RCC 7860 (cell line): ENCODE measurements around the gene ZNF268.

ENCODE experiments used
- DNase-seq: peaks from one replicate; pipeline ENCODE4 v3.0.0-alpha.2; 2015; ENCODE audit warnings: low spot score
- FAIRE-seq: peaks from 2 replicates; lab custom pipeline; 2012; peaks lifted over from hg19 to GRCh38; lab: Jason Lieb, UNC

The ZNF268 gene

DNA sequence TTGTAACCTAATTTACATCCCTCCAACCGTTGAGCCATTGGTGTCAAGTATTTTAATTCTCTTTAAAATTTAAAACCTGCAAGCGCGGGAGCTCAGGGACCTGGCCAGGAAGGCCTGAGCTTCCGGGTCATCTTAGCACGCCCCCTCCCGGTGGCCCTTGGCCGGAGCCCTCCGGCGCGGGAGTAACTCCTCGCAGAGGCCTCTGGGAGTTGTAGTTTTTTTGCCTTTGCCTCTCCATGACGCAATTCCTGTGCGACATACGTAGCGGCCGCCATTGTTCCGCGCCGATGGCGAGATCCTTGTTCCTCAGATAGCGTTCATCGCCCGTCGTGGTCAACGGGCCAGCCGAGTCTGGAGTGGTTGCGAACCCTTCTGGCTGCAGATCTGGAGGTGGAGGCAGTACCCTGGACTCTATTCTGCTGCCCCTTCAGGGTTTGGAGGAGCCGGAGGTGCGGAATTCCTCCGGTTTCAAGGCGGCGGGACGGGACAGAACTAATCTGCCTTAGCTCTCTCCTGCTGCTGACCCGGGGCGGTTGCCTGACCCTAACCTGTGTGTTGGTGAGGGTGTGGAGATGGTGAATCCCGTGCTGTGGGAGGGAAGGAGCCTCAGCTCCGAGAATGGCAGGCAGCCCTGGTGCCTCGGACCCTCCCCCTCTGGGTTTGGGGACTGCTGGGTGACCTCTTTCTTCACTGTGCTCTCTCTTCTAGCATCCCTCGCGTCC lies at the start of gene ZNF268:
TSS of gene ZNF268 (plus strand) at position 258 of the 722 bp plus-strand sequence. CDS start 503 bp downstream, outside the sequence.
- DNase-seq: peak; percentile 77
- no peak for FAIRE-seq

DNA sequence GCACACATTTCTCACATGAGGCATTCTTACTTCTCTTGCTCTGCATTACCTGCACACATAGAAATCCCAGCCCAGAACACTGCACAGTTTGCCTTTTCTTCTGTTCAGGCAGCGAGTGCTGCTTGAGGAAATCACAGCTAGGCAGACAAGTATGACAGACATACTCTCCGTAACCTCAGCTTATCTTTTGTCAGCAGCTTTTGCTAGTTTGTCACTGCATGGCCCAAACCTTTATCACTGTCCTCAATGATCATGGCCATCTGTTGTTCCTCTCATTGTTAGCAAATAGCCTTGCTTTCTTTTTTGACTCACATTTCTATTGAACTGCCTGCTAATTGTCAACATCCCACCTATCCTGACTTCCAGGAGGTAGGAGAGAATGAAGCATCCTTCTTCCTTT lies 45.5 kb upstream of the ZNF268 start:
- FAIRE-seq (no peak), DNase-seq (no peak)

DNA sequence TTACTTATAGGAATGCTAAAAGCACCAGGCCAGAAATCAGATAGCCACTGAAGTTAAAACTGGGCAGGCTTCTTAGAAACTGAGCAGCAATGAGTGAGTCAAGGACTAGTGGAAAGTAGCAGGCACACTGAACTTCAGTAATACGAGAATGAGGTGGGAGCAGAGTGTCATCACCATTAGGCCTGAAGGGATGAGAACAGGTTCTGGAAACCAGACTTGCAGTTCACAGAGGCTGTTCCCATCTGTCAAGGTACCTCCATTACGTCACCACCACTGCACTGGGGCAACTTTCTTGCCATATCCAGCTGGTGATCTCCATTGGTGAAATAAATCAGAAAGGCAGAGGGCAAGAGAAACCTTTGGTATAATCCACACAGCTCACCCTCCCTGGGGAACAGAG lies 35.3 kb upstream of the ZNF268 start:
- FAIRE-seq (no peak), DNase-seq (no peak)

- DNase-seq: no peak
- FAIRE-seq: no peak
Measured at GRCh38 chr12:133156125-133156690, 25.1 kb upstream of the ZNF268 start.

GRCh38 chr12:133165776-133166175 lies 15.5 kb upstream of the ZNF268 start:
- DNase-seq: no peak
- no peak for FAIRE-seq

- DNase-seq (no peak), FAIRE-seq (no peak)
Measured at GRCh38 chr12:133172491-133172890, 8.8 kb upstream of the ZNF268 start.

DNA sequence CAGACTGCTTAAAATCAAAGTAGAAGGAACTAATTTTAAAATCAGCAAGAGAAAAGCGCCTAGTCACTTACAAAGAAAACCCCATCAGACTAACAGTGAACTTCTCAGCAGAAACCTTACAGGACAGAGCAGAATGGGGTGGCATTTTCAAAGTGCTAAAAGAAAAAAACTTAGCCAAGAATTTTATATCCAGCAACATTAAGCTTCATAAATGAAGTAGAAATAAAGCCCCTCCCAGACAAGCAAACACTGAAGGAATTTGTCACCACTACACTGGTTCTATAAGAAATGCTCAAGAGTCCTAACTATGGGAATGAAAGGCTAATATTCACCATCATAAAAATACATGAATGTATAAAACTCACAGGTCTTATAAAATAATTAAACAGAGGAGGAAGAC lies 6.4 kb upstream of the ZNF268 start:
- FAIRE-seq (no peak), DNase-seq (no peak)

- FAIRE-seq: no peak
- no peak for DNase-seq
Measured at GRCh38 chr12:133180669-133181068, 626 bp upstream of the ZNF268 start.

GRCh38 chr12:133190176-133190575 lies 8.9 kb downstream of the ZNF268 start:
- DNase-seq: no peak
- no peak for FAIRE-seq

- DNase-seq (no peak), FAIRE-seq (no peak)
Measured at GRCh38 chr12:133192847-133193246, 11.6 kb downstream of the ZNF268 start.

DNA sequence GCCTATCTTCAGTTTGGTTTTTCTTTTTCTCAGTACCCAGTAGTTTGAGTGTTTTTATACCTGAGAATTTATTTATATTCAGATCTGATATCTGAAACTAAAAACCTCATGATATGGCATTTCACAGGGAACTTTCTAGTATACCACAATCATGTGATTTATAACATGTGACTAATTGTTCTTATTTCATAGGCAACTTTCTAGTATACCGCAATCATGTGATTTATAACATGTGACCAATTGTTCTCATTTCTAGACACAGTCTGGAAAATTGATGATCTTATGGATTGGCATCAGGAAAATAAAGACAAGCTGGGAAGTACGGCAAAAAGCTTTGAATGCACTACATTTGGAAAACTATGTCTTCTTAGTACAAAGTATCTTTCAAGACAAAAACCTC lies 20.6 kb downstream of the ZNF268 start:
- FAIRE-seq: no peak
- DNase-seq: no peak

GRCh38 chr12:133202493-133203343 lies 21.4 kb downstream of the ZNF268 start:
- FAIRE-seq (no peak), DNase-seq (no peak)

DNA sequence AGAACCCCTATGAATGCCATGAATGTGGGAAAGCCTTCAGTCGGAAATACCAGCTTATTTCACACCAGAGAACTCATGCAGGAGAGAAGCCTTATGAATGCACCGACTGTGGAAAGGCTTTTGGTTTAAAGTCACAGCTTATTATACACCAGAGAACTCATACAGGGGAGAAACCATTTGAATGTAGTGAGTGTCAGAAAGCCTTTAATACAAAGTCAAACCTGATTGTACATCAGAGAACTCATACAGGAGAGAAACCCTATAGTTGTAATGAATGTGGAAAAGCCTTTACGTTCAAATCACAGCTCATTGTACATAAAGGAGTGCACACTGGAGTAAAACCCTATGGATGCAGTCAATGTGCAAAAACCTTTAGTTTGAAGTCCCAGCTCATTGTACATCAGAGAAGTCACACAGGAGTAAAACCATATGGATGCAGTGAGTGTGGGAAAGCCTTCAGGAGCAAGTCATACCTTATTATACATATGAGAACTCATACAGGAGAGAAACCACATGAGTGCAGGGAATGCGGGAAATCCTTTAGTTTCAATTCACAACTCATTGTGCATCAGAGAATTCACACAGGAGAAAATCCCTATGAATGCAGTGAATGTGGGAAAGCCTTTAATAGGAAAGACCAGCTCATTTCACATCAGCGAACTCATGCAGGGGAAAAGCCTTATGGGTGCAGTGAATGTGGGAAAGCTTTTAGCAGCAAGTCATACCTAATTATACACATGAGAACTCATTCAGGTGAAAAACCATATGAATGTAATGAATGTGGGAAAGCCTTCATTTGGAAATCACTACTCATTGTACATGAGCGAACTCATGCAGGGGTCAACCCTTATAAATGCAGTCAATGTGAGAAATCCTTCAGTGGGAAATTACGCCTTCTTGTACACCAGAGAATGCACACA lies 22.3 kb downstream of the ZNF268 start:
- FAIRE-seq: no peak
- DNase-seq: no peak

DNA sequence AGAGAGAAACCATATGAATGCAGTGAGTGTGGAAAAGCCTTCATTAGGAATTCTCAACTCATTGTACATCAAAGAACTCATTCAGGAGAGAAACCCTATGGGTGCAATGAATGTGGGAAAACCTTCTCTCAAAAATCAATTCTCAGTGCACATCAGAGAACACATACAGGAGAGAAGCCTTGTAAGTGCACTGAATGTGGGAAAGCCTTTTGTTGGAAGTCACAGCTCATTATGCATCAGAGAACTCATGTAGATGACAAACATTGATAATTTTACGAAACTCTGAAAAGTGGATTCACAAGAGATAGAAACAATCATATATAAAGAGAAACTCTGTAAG lies 22.9 kb downstream of the ZNF268 start:
- DNase-seq (no peak), FAIRE-seq (no peak)

- no peak for FAIRE-seq
- DNase-seq: no peak
Measured at GRCh38 chr12:133206390-133206789, 25.1 kb downstream of the ZNF268 start.

DNA sequence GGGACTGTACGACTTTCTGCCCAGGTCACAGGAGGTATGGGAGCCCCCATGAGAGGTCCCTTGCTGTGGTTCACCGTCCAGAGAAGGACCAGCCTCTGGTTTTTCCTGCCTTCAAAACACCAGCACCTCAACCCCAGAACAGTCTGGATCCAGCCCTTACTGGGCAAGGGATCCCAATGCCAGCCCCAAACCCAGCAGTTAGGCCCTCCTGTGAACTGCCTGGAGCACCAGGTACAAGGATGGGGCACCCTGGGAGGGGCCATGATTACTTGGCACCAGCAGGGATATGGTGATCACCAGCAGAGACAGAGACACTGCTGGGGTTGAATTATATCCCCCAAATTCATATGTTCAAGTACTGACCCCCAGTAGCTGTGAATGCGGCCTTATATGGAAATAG lies 34.4 kb downstream of the ZNF268 start:
- FAIRE-seq (no peak), DNase-seq (no peak)

DNA sequence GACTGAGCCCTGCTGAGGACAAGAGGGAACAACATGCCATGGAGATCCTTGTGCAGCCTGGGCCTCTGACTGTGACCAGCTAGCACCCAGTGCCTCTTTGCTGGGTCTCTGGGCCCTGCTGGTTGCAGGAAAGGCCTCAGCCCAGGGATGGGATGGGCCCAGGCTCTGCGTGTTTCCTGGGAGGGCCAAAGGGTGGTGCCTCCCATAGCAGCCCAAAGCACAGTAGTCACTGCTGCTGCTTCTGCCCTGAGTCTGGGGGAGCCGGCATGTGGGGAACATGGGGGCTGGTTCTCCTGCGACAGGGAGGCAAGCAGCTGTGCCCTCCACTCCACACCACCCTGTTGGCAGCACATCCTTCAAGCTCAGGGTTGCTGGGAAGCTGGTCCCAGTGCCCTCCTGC lies 35.9 kb downstream of the ZNF268 start:
- DNase-seq (no peak), FAIRE-seq (no peak)

DNA sequence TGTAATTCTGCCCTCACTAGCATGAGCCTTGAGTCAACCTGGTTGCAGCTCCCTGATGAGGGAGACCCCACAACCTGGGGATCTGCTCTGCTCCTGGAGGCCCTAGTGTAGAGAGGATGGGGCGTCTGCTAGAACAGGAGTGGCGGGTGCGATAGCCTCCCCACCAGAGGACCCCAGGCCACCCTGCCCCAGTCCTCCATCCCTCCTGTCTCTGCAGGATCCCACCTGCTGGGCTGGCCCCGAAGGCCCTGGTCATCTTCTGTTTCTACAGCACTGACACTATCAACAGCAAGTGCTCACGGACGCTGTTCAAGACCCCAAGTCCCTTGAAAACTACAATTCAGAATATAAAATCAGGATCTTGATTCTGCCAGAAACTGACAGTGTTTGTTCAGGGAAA lies 39.2 kb downstream of the ZNF268 start:
- DNase-seq (no peak), FAIRE-seq (no peak)

- no peak for DNase-seq
- FAIRE-seq: no peak
Measured at GRCh38 chr12:133221241-133221640, 39.9 kb downstream of the ZNF268 start.

GRCh38 chr12:133222211-133222610 lies 40.9 kb downstream of the ZNF268 start:
- DNase-seq (no peak), FAIRE-seq (no peak)

- FAIRE-seq: no peak
- no peak for DNase-seq
Measured at GRCh38 chr12:133225527-133225926, 44.2 kb downstream of the ZNF268 start.
